Nephron progenitor cell (in vitro differentiated cells): ENCODE results near the gene PTPRD.

Experiments
- DNase-seq: peaks from one replicate; pipeline ENCODE4 v3.0.0; 2021
- H3K27ac Mint-ChIP-seq: 2 replicates; pipeline ENCODE4 v1.8.0; 2021; ENCODE audit warnings: mild to moderate bottlenecking, moderate library complexity, mixed read lengths
- H3K27me3 Mint-ChIP-seq: 2 replicates; pipeline ENCODE4 v1.8.0; 2021; ENCODE audit warnings: mild to moderate bottlenecking, low read depth, mixed read lengths; ENCODE audit not compliant: poor library complexity
- H3K36me3 Mint-ChIP-seq: 2 replicates; pipeline ENCODE4 v1.8.0; 2021; ENCODE audit warnings: low read depth, mixed read lengths
- H3K4me1 Mint-ChIP-seq: 2 replicates; pipeline ENCODE4 v1.8.0; 2021; ENCODE audit warnings: mixed read lengths
- H3K4me3 Mint-ChIP-seq: 2 replicates; pipeline ENCODE4 v1.8.0; 2021; ENCODE audit warnings: mild to moderate bottlenecking, moderate library complexity, mixed read lengths
- H3K9me3 Mint-ChIP-seq: 2 replicates; pipeline ENCODE4 v1.8.0; 2021; ENCODE audit warnings: mild to moderate bottlenecking, moderate library complexity, mixed read lengths
- CTCF ChIP-seq: fragments of 200-600 bp; sonication (generic); IDR thresholded peaks from 2 replicates; pipeline ENCODE4 v1.5.0; 2021; ENCODE audit warnings: antibody characterized with exemption

Gene PTPRD

GRCh38 chr9:10586407-10586806 lies 26.4 kb downstream of the PTPRD start:
- Mint-ChIP-seq H3K4me3 (no peak overlapping the region), H3K36me3 (no peaks in the 10 kb centered on the region)

GRCh38 chr9:10571699-10572098 lies 41.1 kb downstream of the PTPRD start:
- Mint-ChIP-seq H3K27me3 (no peaks in the 10 kb centered on the region), H3K4me1 (no peaks in the 10 kb centered on the region), H3K4me3 (no peak overlapping the region), H3K9me3 (no peaks in the 10 kb centered on the region), H3K36me3 (no peaks in the 10 kb centered on the region), H3K27ac (no peak overlapping the region)
- TF ChIP-seq CTCF: no peak
- peak; percentile 1 for DNase-seq

More at GRCh38 chr9:10586407-10586806, 26.4 kb downstream of the PTPRD start:
- peaks cover 8% of the 10 kb centered on the region for H3K27me3 Mint-ChIP-seq
- no peak for DNase-seq
- no peak overlapping the region for H3K27ac Mint-ChIP-seq
- no peak for TF ChIP-seq CTCF
- no peaks in the 10 kb centered on the region for H3K4me1 Mint-ChIP-seq
- H3K9me3 Mint-ChIP-seq: no peaks in the 10 kb centered on the region

GRCh38 chr9:10566848-10567247 lies 46.0 kb downstream of the PTPRD start:
- TF ChIP-seq CTCF: no peak
- no peak for DNase-seq
- H3K4me1 Mint-ChIP-seq: no peaks in the 10 kb centered on the region
- H3K36me3 Mint-ChIP-seq: no peaks in the 10 kb centered on the region
- H3K9me3 Mint-ChIP-seq: no peaks in the 10 kb centered on the region
- no peak overlapping the region for H3K27ac Mint-ChIP-seq
- H3K27me3 Mint-ChIP-seq: no peaks in the 10 kb centered on the region
- no peak overlapping the region for H3K4me3 Mint-ChIP-seq

GRCh38 chr9:10562581-10563343 lies 50.0 kb downstream of the PTPRD start:
- no peaks in the 10 kb centered on the region for H3K36me3 Mint-ChIP-seq
- no peaks in the 10 kb centered on the region for H3K4me1 Mint-ChIP-seq
- no peak overlapping the region for H3K27ac Mint-ChIP-seq
- H3K9me3 Mint-ChIP-seq: no peaks in the 10 kb centered on the region
- H3K27me3 Mint-ChIP-seq: no peaks in the 10 kb centered on the region
- no peak for DNase-seq
- TF ChIP-seq CTCF: no peak
- no peak overlapping the region for H3K4me3 Mint-ChIP-seq

- TF ChIP-seq CTCF: no peak
- no peak overlapping the region for H3K4me3 Mint-ChIP-seq
- no peaks in the 10 kb centered on the region for H3K27me3 Mint-ChIP-seq
- H3K27ac Mint-ChIP-seq: no peak overlapping the region
- H3K36me3 Mint-ChIP-seq: no peaks in the 10 kb centered on the region
- DNase-seq: no peak
- no peaks in the 10 kb centered on the region for H3K4me1 Mint-ChIP-seq
- H3K9me3 Mint-ChIP-seq: no peaks in the 10 kb centered on the region
Observed at GRCh38 chr9:10548348-10548747, 64.5 kb downstream of the PTPRD start.

- TF ChIP-seq CTCF: no peak
- Mint-ChIP-seq H3K36me3 (no peaks in the 10 kb centered on the region), H3K27me3 (no peaks in the 10 kb centered on the region), H3K27ac (no peak overlapping the region), H3K9me3 (no peaks in the 10 kb centered on the region), H3K4me3 (no peak overlapping the region), H3K4me1 (no peaks in the 10 kb centered on the region)
- no peak for DNase-seq
Observed at GRCh38 chr9:10538073-10538472, 74.7 kb downstream of the PTPRD start.
